Osteoblast (primary cell): ENCODE data around the gene KCNJ13. TPM values are rescaled to one million over a fixed set of nuclear protein-coding genes. Genes with fewer than 3 reads are reported as not detected.

ENCODE experiments used
- DNase-seq: peaks from one replicate; pipeline ENCODE4 v3.0.0; 2011; ENCODE audit warnings: low spot score, mixed read lengths; ENCODE audit not compliant: insufficient read length; ENCODE audit errors: missing footprints
- H2AFZ ChIP-seq: 2 replicates; pipeline ENCODE4 v1.6.0; 2011; ENCODE audit warnings: mild to moderate bottlenecking, low read length
- H3K27ac ChIP-seq: 2 replicates; pipeline ENCODE4 v1.5.1; 2011; ENCODE audit warnings: mild to moderate bottlenecking, low read depth, low read length, moderate library complexity
- H3K27me3 ChIP-seq: 2 replicates; pipeline ENCODE4 v1.6.0; 2012; ENCODE audit warnings: mild to moderate bottlenecking, control low read depth, inconsistent platforms, low read length, moderate library complexity; ENCODE audit not compliant: insufficient read depth
- H3K36me3 ChIP-seq: 2 replicates; pipeline ENCODE4 v1.5.1; 2011; ENCODE audit warnings: mild to moderate bottlenecking, low read length, control low read depth, moderate library complexity; ENCODE audit not compliant: insufficient read depth
- H3K4me1 ChIP-seq: 2 replicates; pipeline ENCODE4 v1.5.1; 2011; ENCODE audit warnings: mild to moderate bottlenecking, low read length, control low read depth, moderate library complexity; ENCODE audit not compliant: insufficient read depth
- H3K4me2 ChIP-seq: 2 replicates; pipeline ENCODE4 v1.6.0; 2011; ENCODE audit warnings: mild to moderate bottlenecking, low read length; ENCODE audit not compliant: insufficient read depth
- H3K4me3 ChIP-seq: fragments of 200-600 bp; sonication (generic); 3 replicates; pipeline ENCODE4 v1.5.1; 2012; ENCODE audit warnings: mild to moderate bottlenecking, low read length, inconsistent platforms; ENCODE audit not compliant: insufficient read depth
- H3K79me2 ChIP-seq: 2 replicates; pipeline ENCODE4 v1.6.0; 2012; ENCODE audit warnings: mild to moderate bottlenecking, low read length, control low read depth, inconsistent platforms; ENCODE audit not compliant: insufficient read depth
- H3K9me3 ChIP-seq: 2 replicates; pipeline ENCODE4 v1.5.1; 2011; ENCODE audit warnings: low read depth, low read length, control low read depth
- H4K20me1 ChIP-seq: 2 replicates; pipeline ENCODE4 v1.6.0; 2012; ENCODE audit warnings: mild to moderate bottlenecking, low read length, control low read depth; ENCODE audit not compliant: insufficient read depth
- CTCF ChIP-seq: IDR thresholded peaks from 2 replicates; pipeline ENCODE4 v1.5.1; 2011; ENCODE audit warnings: mild to moderate bottlenecking, low read depth, low read length, moderate library complexity; ENCODE audit errors: extremely low read depth
- total RNA-seq: library from RNA; depleted of rRNA; stranded (reverse); fragments of >200 nt; gene quantifications from 2 replicates; pipeline ENCODE4 v1.2.3, GENCODE V29; 2012

The KCNJ13 gene
- total RNA-seq, 1 donor: not detected

- Histone ChIP-seq H3K27me3 (no peaks in the 10 kb centered on the region), H2AFZ (no peak overlapping the region), H3K9me3 (no peaks in the 10 kb centered on the region), H4K20me1 (no peaks in the 10 kb centered on the region), H3K36me3 (peaks cover 44% of the 10 kb centered on the region), H3K4me3 (no peak overlapping the region), H3K4me1 (no peaks in the 10 kb centered on the region), H3K27ac (no peak overlapping the region), H3K4me2 (no peak overlapping the region), H3K79me2 (peaks cover 3% of the 10 kb centered on the region)
- TF ChIP-seq CTCF: no peak
- DNase-seq: no peak
Observed at GRCh38 chr2:232749331-232749730, 27.0 kb downstream of the KCNJ13 start.

GRCh38 chr2:232748038-232748437 lies 28.3 kb downstream of the KCNJ13 start:
- Histone ChIP-seq H4K20me1 (no peaks in the 10 kb centered on the region), H3K36me3 (peaks cover 43% of the 10 kb centered on the region), H3K27ac (no peak overlapping the region), H3K9me3 (no peaks in the 10 kb centered on the region), H3K4me2 (no peak overlapping the region), H3K79me2 (peaks cover 7% of the 10 kb centered on the region), H3K27me3 (no peaks in the 10 kb centered on the region), H3K4me1 (no peaks in the 10 kb centered on the region), H3K4me3 (no peak overlapping the region), H2AFZ (no peak overlapping the region)
- DNase-seq: no peak
- TF ChIP-seq CTCF: no peak

GRCh38 chr2:232744963-232745362 lies 31.4 kb downstream of the KCNJ13 start:
- Histone ChIP-seq H2AFZ (no peak overlapping the region), H3K27me3 (no peaks in the 10 kb centered on the region), H3K4me3 (no peak overlapping the region), H4K20me1 (no peaks in the 10 kb centered on the region), H3K36me3 (peaks cover 26% of the 10 kb centered on the region), H3K79me2 (peaks cover 14% of the 10 kb centered on the region), H3K9me3 (no peaks in the 10 kb centered on the region), H3K27ac (no peak overlapping the region), H3K4me1 (no peaks in the 10 kb centered on the region), H3K4me2 (no peak overlapping the region)
- DNase-seq: no peak
- TF ChIP-seq CTCF: no peak

- H4K20me1 ChIP-seq: no peaks in the 10 kb centered on the region
- no peaks in the 10 kb centered on the region for H3K4me1 ChIP-seq
- peaks cover 17% of the 10 kb centered on the region for H3K79me2 ChIP-seq
- no peak overlapping the region for H3K27ac ChIP-seq
- no peak overlapping the region for H2AFZ ChIP-seq
- no peaks in the 10 kb centered on the region for H3K27me3 ChIP-seq
- H3K9me3 ChIP-seq: no peaks in the 10 kb centered on the region
- peaks cover 11% of the 10 kb centered on the region for H3K36me3 ChIP-seq
- DNase-seq: no peak
- H3K4me3 ChIP-seq: no peak overlapping the region
- TF ChIP-seq CTCF: no peak
- H3K4me2 ChIP-seq: no peak overlapping the region
Observed at GRCh38 chr2:232741972-232742371, 34.4 kb downstream of the KCNJ13 start.
